Suprapubic skin (tissue), 4 donors: ENCODE data around the gene CASP2.

Experiments used
- EP300 ChIP-seq: sonication (generic); formaldehyde crosslinking; IDR thresholded peaks from one replicate; pipeline ENCODE4 v1.6.1; 2017; ENCODE audit warnings: antibody characterized with exemption
- POLR2A ChIP-seq, 2 donors: fragments of 450-650 bp; IDR thresholded peaks; one replicate each; pipeline ENCODE4 v1.6.1; 2017; ENCODE audit warnings: antibody characterized with exemption in 2 of 2, mild to moderate bottlenecking in 2 of 2, moderate library complexity in 2 of 2
- POLR2AphosphoS5 ChIP-seq, 3 donors: sonication (generic); formaldehyde crosslinking; IDR thresholded peaks; one replicate each; pipeline ENCODE4 v1.6.1; 2017; ENCODE audit warnings: antibody characterized with exemption in 3 of 3
- TF ChIP-seq, protein P1 (sequence below), 2 donors: fragments of 200-600 bp in 1 of 2; fragments of 450-650 bp in 1 of 2; sonication (generic) in 1 of 2; IDR thresholded peaks; one replicate each; pipeline ENCODE4 v1.5.1; 2016 to 2019; ENCODE audit warnings: antibody characterized with exemption in 2 of 2, mild to moderate bottlenecking in 1 of 2, moderate library complexity in 1 of 2

DNA sequence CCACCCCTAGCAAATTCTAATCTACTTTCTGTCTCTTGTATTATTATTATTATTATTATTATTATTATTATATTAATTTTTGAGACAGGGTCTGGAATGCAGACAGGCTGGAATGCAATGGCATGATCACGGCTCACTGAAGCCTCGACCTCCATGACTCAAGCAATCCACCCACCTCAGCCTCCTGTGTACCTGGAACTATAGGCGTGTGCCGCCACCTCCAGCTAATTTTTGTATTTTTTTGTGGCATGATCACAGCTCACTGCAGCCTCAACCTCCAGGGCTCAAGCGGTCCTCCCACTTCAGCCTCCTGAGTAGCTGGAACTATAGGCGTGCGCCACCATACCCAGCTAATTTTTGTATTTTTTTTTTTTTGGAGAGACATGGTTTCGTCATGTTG lies 6.0 kb upstream of the CASP2 start:
- TF ChIP-seq POLR2A (IDR thresholded peaks at IDR 0.05) (no peak), EP300 (no peak), POLR2AphosphoS5 (IDR thresholded peaks at IDR 0.05) (no peak)
- TF ChIP-seq, protein P1, sequence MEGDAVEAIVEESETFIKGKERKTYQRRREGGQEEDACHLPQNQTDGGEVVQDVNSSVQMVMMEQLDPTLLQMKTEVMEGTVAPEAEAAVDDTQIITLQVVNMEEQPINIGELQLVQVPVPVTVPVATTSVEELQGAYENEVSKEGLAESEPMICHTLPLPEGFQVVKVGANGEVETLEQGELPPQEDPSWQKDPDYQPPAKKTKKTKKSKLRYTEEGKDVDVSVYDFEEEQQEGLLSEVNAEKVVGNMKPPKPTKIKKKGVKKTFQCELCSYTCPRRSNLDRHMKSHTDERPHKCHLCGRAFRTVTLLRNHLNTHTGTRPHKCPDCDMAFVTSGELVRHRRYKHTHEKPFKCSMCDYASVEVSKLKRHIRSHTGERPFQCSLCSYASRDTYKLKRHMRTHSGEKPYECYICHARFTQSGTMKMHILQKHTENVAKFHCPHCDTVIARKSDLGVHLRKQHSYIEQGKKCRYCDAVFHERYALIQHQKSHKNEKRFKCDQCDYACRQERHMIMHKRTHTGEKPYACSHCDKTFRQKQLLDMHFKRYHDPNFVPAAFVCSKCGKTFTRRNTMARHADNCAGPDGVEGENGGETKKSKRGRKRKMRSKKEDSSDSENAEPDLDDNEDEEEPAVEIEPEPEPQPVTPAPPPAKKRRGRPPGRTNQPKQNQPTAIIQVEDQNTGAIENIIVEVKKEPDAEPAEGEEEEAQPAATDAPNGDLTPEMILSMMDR (IDR thresholded peaks at IDR 0.05), result no peak
